ENCODE data around the gene PLA2G15. TPM values are rescaled to one million over a fixed set of nuclear protein-coding genes. Genes with fewer than 3 reads are reported as not detected.
A peak's percentile ranks its signal among the peaks of the same experiment; 100 is the strongest.

PLA2G15 gene
- polyA plus RNA-seq, 3 donors = 23.1 to 26.6 (median 23.2) TPM

GRCh38 chr16:68247932-68248331 lies 2.8 kb downstream of the PLA2G15 start:
- DNase-seq = no peak

GRCh38 chr16:68249371-68249770 lies 4.2 kb downstream of the PLA2G15 start:
- no peak for DNase-seq

- no peak for DNase-seq
Observed at GRCh38 chr16:68250951-68251350, 5.8 kb downstream of the PLA2G15 start.

DNA sequence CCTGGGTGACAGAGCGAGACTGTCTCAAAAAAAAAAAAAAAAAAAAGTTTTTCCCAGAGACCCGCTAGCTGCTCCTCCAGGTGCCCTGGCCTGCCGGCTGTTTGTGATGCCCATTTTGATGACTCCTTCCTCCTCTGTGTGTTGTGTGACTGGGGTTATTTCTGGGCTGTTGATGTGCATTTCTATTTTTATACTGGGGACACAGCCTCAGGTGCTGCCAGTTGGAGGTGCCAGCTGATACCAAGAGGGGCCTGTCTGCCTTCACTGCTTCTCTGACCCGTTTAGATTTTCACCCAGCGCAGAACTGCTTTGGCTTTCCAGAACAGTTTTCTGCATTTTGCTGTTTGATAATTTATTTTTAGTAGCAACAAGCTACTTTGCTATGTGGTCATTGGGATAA lies 6.7 kb downstream of the PLA2G15 start:
- DNase-seq = no peak

DNA sequence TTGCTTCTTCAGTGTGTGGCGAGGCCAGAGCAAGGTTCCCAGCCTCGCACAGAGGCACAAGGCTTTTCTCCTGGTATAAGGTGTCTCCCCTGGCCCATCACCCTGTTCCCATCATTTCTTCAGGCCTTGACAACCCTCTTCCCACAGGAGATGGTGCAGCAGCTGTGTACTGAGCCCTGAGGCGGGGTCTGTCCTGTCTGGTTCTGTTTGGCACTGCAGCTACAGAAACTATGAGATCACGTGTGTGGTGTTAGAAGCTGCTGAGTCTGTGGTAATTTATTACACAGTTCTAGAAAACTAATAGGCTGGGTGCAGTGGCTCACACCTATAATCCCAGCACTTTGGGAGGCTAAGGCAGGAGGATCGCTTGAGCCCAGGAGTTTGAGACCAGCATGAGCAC lies 7.2 kb downstream of the PLA2G15 start:
- DNase-seq = no peak

DNA sequence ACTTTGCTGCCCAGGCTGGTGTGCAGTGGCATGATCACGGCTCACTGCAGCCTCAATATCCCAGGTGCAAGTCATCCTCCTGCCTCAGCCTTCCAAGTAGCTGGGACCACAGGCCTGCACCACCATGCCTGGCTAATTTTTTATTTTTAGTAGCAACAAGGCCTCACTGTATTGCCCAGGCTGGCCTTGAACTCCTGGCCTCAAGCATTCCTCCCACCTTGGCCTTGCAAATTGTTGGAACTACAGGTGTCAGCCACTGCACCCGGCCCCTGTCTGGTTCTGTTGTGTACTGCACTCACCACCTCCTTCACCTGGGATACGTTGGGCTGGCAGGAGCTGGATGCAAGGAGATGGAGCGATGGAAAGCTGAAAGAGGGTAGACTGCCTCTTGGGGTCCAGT lies 8.5 kb downstream of the PLA2G15 start:
- DNase-seq = no peak

GRCh38 chr16:68255712-68256111 lies 10.5 kb downstream of the PLA2G15 start:
- no peak for DNase-seq

GRCh38 chr16:68257251-68257905 lies 12.2 kb downstream of the PLA2G15 start:
- peak; percentile 19 for DNase-seq

- peak; percentile 91 for DNase-seq
Observed at GRCh38 chr16:68257906-68258800, 13.0 kb downstream of the PLA2G15 start.

- no peak for DNase-seq
Observed at GRCh38 chr16:68259007-68259825, 14.0 kb downstream of the PLA2G15 start.

DNA sequence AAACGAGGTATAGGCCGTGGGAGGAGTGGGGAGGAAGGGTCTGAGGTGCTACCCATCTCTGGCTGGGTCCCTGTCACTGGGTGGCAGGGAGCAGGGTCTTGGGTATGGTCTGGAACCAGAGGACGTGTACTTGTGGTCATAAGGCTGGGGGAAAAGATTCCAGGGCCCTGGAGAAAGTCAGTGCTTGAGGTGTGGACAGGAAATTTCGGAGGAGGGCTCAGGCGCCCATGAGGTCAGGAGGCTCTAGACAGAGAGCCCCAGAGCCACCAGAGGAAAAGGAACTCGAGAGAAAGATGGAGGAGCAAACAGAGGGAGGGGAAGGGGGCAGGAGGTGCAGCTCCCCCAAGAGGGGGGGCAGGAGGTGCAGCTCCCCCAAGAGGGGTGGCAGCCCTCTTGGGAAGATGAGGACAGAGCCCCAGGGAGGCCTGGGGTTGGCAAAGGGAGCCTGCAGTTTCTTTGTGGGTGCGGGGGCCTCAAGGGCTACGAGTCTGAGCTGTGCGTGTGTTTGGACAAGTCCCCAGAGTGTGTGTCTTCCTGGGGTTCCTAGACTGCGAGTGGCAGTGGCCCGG lies 18.5 kb downstream of the PLA2G15 start:
- DNase-seq = no peak

- DNase-seq = no peak
Observed at GRCh38 chr16:68264128-68265077, 19.2 kb downstream of the PLA2G15 start, which contains the start of gene SLC7A6. SLC7A6 (plus strand) TSS chr16:68264526; CDS start chr16:68274727, 10,201 bp downstream.

DNA sequence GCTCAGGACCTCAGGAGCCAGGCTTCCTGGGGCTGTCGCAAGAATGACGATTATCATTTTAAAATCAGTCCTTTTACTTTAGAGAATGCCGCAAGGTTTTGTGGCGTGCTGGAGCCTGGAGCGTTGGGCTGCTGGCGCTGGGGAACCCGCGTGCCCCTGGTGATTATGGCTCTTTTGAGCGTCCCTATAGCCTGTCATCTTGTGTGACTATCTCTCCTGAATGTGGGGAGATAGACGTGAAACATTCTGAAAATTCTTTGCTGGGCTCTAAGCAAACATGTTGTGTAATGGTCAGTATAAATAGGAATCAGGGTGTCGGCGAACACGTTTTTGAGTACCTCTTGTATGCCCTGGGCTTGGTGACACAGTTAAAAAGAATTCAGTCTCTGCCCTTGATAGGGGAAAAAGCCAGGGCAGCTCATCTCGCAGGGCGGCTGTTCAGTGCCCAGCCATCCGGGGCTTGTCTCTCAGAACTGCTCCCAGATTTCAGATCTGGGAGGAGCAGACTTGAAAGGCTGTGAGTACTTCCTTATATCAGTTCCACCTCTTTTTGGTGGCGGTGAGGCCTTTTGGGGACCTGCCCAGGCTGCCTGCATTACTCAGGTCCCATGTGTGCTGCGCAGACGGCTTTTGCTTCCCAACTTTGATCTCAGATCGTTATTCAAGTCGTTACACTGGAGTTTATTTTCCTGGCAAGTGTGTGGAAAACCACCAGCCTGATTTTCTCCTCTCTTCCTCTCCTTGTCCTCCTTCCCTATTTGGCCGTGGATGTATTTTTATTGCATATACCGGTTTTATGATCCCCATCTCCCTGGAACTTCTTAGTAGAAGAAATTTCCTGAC lies 20.1 kb downstream of the PLA2G15 start:
- DNase-seq = no peak

DNA sequence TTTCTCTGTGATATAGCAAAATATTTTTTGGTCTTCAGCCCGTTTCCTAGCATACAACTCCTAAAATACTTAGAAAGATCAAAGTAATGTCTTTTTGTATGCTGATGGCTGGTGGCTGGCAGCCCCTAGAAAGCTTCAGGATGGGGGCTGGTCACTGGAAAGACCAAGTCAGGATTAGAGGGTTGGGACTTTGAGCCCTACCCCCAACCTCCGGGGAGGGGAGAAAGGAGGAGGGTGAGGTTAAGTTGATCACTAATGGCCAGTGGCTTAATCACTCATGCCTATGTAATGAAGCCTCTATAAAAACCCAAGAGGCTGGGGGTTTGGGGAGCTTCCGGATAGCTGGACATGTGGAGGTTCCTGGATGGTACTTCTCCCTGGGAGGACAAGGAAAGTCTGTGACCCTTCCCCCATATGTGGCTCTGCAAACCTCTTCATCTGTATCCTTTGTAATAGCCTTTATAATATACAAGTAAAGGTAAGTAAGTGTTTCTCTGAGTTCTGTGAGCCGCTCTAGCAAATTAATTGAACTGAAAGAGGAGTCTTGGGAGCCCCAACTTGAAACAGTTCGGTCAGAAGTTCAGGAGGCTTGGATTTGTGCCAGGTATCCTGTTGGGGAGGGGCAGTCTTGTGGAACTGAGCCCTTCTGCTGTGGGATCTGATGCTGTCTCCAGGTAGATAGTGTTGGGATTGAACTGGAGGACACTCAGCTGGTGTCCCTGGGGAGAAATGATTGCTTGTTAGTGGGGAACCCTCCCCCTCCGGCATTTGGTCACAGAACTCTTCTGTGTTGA lies 22.6 kb downstream of the PLA2G15 start:
- no peak for DNase-seq

DNA sequence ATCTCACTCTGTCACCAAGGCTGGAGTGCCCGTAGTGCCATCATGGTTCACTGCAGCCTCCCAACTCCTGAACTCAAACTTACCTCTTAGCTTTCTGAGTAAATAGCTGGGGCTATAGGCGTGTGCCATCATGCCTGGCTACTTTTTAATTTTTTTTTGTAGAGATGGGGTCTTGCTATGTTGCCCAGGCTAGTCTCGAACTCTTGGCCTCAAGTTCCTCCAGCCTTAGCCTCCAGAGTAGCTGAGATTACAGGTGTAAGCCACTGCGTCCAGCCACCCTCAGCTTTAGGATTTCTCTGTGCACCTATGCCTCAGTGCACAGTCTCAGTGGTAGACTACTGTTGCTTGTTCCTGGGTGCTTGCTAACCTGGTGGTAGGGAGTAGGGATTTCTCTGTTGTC lies 24.6 kb downstream of the PLA2G15 start:
- no peak for DNase-seq

DNA sequence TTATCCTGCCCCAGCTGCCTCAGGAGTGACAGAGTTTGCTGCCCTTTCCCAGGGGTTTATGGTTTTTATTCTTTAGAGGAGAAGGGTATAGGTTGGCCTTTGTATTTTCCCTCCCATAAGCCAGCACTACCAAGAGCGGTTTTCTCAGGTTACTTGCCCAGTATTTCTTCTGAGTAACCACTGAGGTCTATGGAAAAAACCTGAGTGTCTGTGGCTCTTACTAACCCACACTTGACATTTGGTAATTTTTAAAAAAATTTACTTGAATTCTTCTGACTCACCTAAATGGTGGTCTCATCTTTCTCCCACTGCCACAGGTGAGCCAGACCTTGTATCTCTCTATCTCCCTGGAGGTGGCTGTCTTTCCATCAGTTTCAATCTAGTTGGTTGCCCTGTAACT lies 25.2 kb downstream of the PLA2G15 start:
- DNase-seq = no peak

DNA sequence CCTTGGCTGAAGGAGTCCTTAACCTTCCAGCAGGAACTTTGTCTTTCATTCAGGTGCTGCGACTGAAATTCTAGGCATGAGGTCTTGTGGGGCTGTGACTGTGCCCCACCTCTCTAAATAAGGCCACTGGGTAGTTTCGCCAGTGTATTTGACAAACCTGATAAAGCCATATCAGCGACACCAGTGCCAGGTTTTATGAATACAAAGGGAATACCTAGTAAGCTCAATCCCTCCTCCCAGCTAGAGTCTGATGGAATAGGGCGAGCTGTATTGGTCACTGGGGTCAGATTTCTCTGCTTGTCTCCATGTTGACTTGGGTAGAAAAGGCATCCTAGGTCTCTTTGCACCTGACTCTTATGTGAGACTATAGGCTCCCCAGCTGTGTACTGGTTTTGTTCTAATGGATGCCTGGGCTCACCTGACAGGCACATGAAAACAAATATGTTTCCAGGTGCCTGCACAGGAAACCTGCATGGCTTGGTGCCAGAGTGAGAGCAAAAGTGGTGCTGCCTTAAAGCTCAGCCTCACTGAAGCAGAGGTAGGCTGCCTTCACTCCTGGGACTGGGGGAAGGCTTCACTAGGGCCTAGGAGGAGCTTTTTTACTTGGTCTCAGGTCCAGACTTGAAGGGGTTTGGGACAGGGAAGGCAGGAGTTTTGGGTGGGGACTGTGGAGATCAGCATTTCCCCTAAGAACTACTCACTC lies 27.5 kb downstream of the PLA2G15 start:
- no peak for DNase-seq

DNA sequence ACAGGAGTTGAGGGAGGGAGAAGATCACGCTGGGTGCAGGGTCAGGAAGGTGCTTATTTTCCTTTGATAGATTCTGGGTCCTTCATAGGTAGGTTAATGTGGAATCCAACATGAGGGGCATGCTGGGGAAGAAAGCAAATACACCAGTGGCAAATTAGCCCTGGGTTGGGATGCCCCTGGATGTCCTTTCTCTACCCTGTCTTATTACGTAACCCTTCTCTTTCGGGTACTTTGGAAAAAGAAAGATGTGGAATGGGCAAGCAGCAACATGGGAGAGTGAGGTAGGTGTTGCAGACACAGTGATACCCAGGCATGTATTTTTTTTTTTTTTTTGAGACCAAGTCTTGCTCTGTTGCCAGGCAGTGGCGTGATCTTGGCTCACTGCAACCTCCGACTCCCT lies 28.3 kb downstream of the PLA2G15 start:
- no peak for DNase-seq

Data from renal pelvis (tissue), 4 donors.